ENCODE results near the gene ZNF569. TPM values are rescaled to one million over a fixed set of nuclear protein-coding genes. Genes with fewer than 3 reads are reported as not detected.
A peak's percentile ranks its signal among the peaks of the same experiment; 100 is the strongest.
"Not testable (repeated sequence)": the region's sequence is repeated elsewhere in the genome, so short reads cannot be mapped to it uniquely, and the experiment has no call there.

Gene ZNF569
- total and polyA plus RNA-seq, 7 donors = 0.46 to 10.7 (median 4.7) TPM

DNA sequence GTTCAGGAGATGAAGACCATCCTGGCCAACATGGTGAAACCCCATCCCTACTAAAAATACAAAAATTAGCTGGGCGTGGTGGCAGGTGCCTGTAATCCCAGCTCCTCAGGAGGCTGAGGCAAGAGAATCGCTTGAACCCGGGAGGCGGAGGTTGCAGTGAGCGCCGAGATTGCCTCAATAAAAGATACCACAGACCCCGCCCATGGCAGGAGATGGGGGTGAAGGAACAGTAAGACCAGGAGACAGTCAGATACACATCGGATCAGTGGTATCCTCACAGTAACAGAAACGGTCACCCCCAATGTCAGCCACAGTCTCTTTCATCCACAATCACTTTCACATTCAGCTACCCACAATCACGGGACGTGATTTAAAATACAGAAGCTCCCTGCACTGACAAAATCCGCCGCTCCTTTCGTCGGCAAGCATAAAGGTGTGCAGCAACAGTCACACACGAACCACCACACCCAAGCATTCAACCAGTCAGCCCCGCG, 96.8 kb downstream of the ZNF569 start:
- not testable (repeated sequence) for H3K27me3 ChIP-seq, DNase-seq
- WGBS, 2 donors = 1 to 11% methylated on average over 18 of the region's 18 CpGs
- Histone ChIP-seq H3K36me3 (peaks cover under 1 to 16% (median 8%) of the 10 kb centered on the region in 4 donors), H3K9me3 (peaks cover 0 to 12% (median under 1%) of the 10 kb centered on the region in 4 donors), H3K27ac (peak overlapping the region; percentile 83 to 91 (median 86)), H3K4me1 (peaks cover 0 to 14% (median 6%) of the 10 kb centered on the region in 4 donors), H3K4me3 (peak overlapping the region; percentile 64 to 74 (median 66))
- intact Hi-C loops (cut with DNase I) = loop anchor here (2.0 to 5.0 kb wide), 5 partner anchors 34 to 453 kb away; partner anchors contain the start of genes ZNF568, ZNF569, ZNF570 and ZNF585A
- peak in 1 of 2 donors; percentile 92 for TF ChIP-seq POLR2A (IDR thresholded peaks at IDR 0.05)

DNA sequence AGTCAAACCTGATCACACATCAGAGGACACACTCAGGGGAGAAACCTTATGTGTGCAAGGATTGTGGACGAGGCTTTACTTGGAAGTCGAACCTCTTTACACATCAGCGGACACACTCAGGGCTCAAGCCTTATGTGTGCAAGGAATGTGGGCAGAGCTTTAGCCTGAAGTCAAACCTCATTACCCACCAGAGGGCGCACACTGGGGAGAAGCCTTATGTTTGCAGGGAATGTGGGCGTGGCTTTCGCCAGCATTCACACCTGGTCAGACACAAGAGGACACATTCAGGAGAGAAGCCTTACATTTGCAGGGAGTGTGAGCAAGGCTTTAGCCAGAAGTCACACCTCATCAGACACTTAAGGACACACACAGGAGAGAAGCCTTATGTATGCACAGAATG, 104.5 kb downstream of the ZNF569 start:
- intact Hi-C loops (cut with DNase I) = no loop called here
- WGBS, 2 donors = 96 to 97% methylated on average over 6 of the region's 6 CpGs
- DNase-seq = no peak
- no peak for TF ChIP-seq POLR2AphosphoS5 (IDR thresholded peaks at IDR 0.05)
- TF ChIP-seq, protein P1, sequence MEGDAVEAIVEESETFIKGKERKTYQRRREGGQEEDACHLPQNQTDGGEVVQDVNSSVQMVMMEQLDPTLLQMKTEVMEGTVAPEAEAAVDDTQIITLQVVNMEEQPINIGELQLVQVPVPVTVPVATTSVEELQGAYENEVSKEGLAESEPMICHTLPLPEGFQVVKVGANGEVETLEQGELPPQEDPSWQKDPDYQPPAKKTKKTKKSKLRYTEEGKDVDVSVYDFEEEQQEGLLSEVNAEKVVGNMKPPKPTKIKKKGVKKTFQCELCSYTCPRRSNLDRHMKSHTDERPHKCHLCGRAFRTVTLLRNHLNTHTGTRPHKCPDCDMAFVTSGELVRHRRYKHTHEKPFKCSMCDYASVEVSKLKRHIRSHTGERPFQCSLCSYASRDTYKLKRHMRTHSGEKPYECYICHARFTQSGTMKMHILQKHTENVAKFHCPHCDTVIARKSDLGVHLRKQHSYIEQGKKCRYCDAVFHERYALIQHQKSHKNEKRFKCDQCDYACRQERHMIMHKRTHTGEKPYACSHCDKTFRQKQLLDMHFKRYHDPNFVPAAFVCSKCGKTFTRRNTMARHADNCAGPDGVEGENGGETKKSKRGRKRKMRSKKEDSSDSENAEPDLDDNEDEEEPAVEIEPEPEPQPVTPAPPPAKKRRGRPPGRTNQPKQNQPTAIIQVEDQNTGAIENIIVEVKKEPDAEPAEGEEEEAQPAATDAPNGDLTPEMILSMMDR (IDR thresholded peaks at IDR 0.05) = no peak
- no peak for TF ChIP-seq POLR2A (IDR thresholded peaks at IDR 0.05)
- TF ChIP-seq EP300 (IDR thresholded peaks at IDR 0.05) = no peak
- peaks cover 6 to 66% (median 36%) of the 10 kb centered on the region in 4 donors for H3K36me3 ChIP-seq
- no peaks in the 10 kb centered on the region for H3K4me1 ChIP-seq
- no peak overlapping the region for H3K27ac ChIP-seq
- H3K4me3 ChIP-seq = no peak overlapping the region
- no peaks in the 10 kb centered on the region for H3K27me3 ChIP-seq
- peaks cover 0 to 34% (median 0%) of the 10 kb centered on the region in 4 donors for H3K9me3 ChIP-seq

DNA sequence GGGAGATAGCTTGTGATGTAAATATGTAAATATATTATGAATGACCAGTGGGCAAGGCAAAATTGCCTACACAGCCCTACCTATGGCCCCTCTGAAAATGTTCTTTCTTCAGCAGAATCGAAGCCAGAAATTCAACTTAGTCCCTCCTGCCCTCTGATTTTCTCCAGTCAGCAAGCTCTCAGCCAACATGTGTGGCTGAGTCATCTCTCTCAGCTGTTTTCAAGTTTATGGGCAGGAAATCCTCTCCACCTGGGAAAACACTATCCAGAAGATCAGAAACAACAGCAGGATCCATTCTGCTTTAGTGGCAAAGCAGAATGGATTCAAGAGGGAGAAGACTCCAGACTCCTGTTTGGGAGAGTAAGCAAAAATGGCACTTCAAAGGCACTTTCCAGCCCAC, 105.2 kb downstream of the ZNF569 start:
- intact Hi-C loops (cut with DNase I) = no loop called here
- H3K36me3 ChIP-seq = peaks cover 6 to 70% (median 36%) of the 10 kb centered on the region in 4 donors
- 92 to 93% methylated on average over 1 of the region's 1 CpG for WGBS, 2 donors
- no peak for TF ChIP-seq POLR2AphosphoS5 (IDR thresholded peaks at IDR 0.05)
- TF ChIP-seq, protein P1 (IDR thresholded peaks at IDR 0.05) = no peak
- TF ChIP-seq POLR2A (IDR thresholded peaks at IDR 0.05) = no peak
- TF ChIP-seq EP300 (IDR thresholded peaks at IDR 0.05) = no peak
- H3K4me3 ChIP-seq = no peak overlapping the region
- no peaks in the 10 kb centered on the region for H3K4me1 ChIP-seq
- DNase-seq = no peak
- no peaks in the 10 kb centered on the region for H3K27me3 ChIP-seq
- peaks cover 0 to 34% (median 0%) of the 10 kb centered on the region in 4 donors for H3K9me3 ChIP-seq
- H3K27ac ChIP-seq = no peak overlapping the region

Other genes starting within 250 kb of the ZNF569 start
- gene ZNF383, start 249.2 kb downstream of the ZNF569 start, total RNA-seq = 10 to 100 TPM; 10.9 to 19.7 (median 13.0) TPM
- gene ZNF383, start 249.2 kb downstream of the ZNF569 start, polyA plus RNA-seq = 1 to 10 TPM; 1.8 to 4.4 (median 2.8) TPM
- 10 to 100 TPM in 2 of 4 donors, 1 to 10 TPM in 2; 6.1 to 13.8 (median 9.7) TPM for gene ZNF527, start 96.3 kb downstream of the ZNF569 start, total RNA-seq
- 1 to 10 TPM; 1.6 to 3.1 (median 1.8) TPM for gene ZNF527, start 96.3 kb downstream of the ZNF569 start, polyA plus RNA-seq
- gene ZNF570, start 1.9 kb upstream of the ZNF569 start, total RNA-seq = 1 to 10 TPM; 8.1 to 8.7 (median 8.4) TPM
- 1 to 10 TPM; 1.8 to 2.0 (median 1.8) TPM for gene ZNF570, start 1.9 kb upstream of the ZNF569 start, polyA plus RNA-seq
- 1 to 10 TPM; 2.9 to 6.1 (median 5.4) TPM for gene ZNF793, start 39.5 kb upstream of the ZNF569 start, total RNA-seq
- gene ZNF793, start 39.5 kb upstream of the ZNF569 start, polyA plus RNA-seq = 1 to 10 TPM; 1.2 to 3.0 (median 1.6) TPM
- gene ZNF571, start 127.3 kb upstream of the ZNF569 start, total RNA-seq = 10 to 100 TPM in 1 of 4 donors, 1 to 10 TPM in 3; 3.1 to 11.4 (median 5.2) TPM
- 1 to 10 TPM; 1.2 to 2.1 (median 1.6) TPM for gene ZNF571, start 127.3 kb upstream of the ZNF569 start, polyA plus RNA-seq
- gene ZNF540, start 127.4 kb upstream of the ZNF569 start, total RNA-seq = 1 to 10 TPM; 6.4 to 8.0 (median 7.1) TPM
- gene ZNF540, start 127.4 kb upstream of the ZNF569 start, polyA plus RNA-seq = 1 to 10 TPM in 1 of 3 donors, under 1 TPM in 1, not detected in 1; 0.60 to 2.1 TPM
- 10 to 100 TPM in 3 of 4 donors, 1 to 10 TPM in 1; 8.3 to 26.7 (median 21.9) TPM for gene ZFP30, start 188.0 kb upstream of the ZNF569 start, total RNA-seq
- gene ZFP30, start 188.0 kb upstream of the ZNF569 start, polyA plus RNA-seq = 1 to 10 TPM; 2.1 to 3.5 (median 2.4) TPM

Measured in sigmoid colon (tissue), 7 donors.